ENCODE measurements around the gene ARID5A.
A peak's percentile ranks its signal among the peaks of the same experiment; 100 is the strongest.
"Not testable (repeated sequence)": the region's sequence is repeated elsewhere in the genome, so short reads cannot be mapped to it uniquely, and the experiment has no call there.

ARID5A gene

GRCh38 chr2:96552315-96553175 lies 16.0 kb downstream of the ARID5A start:
- no peak for DNase-seq (ENCODE audit: low read depth in 2 of 2)
- TF ChIP-seq CTCF (IDR thresholded peaks at IDR 0.05; ENCODE audit: low read depth, low read length) = no peak
- H3K4me3 ChIP-seq (replicated peaks in 1 of 2; ENCODE audit: low read depth in 2 of 2, low read length in 2 of 2) = no peak overlapping the region

- TF ChIP-seq CTCF (IDR thresholded peaks at IDR 0.05; ENCODE audit: low read depth, low read length) = no peak
- DNase-seq (ENCODE audit: low read depth in 2 of 2) = no peak
- H3K4me3 ChIP-seq (replicated peaks in 1 of 2; ENCODE audit: low read depth in 2 of 2, low read length in 2 of 2) = no peak overlapping the region
Measured at GRCh38 chr2:96553176-96553956, 16.8 kb downstream of the ARID5A start.

- DNase-seq (ENCODE audit: low read depth in 2 of 2); H3K4me3 ChIP-seq (replicated peaks in 1 of 2; ENCODE audit: low read depth in 2 of 2, low read length in 2 of 2): not testable (repeated sequence)
Measured at GRCh38 chr2:96553957-96554292, 17.4 kb downstream of the ARID5A start.

GRCh38 chr2:96554293-96555145 lies 18.0 kb downstream of the ARID5A start:
- no peak overlapping the region for H3K4me3 ChIP-seq (replicated peaks in 1 of 2; ENCODE audit: low read depth in 2 of 2, low read length in 2 of 2)
- TF ChIP-seq CTCF (IDR thresholded peaks at IDR 0.05; ENCODE audit: low read depth, low read length) = peak; percentile 93
- peak; percentile 62 to 75 for DNase-seq (ENCODE audit: low read depth in 2 of 2)

GRCh38 chr2:96555146-96555610 lies 18.6 kb downstream of the ARID5A start:
- DNase-seq (ENCODE audit: low read depth in 2 of 2) = no peak
- no peak for TF ChIP-seq CTCF (IDR thresholded peaks at IDR 0.05; ENCODE audit: low read depth, low read length)
- H3K4me3 ChIP-seq (replicated peaks in 1 of 2; ENCODE audit: low read depth in 2 of 2, low read length in 2 of 2) = no peak overlapping the region

GRCh38 chr2:96556441-96557330 lies 20.1 kb downstream of the ARID5A start:
- H3K4me3 ChIP-seq (replicated peaks in 1 of 2; ENCODE audit: low read depth in 2 of 2, low read length in 2 of 2) = no peak overlapping the region
- peak; percentile 42 to 88 for DNase-seq (ENCODE audit: low read depth in 2 of 2)
- TF ChIP-seq CTCF (IDR thresholded peaks at IDR 0.05; ENCODE audit: low read depth, low read length) = no peak

- DNase-seq (ENCODE audit: low read depth in 2 of 2); H3K4me3 ChIP-seq (replicated peaks in 1 of 2; ENCODE audit: low read depth in 2 of 2, low read length in 2 of 2): not testable (repeated sequence)
Measured at GRCh38 chr2:96557421-96557820, 20.9 kb downstream of the ARID5A start.

Measured in cardiac fibroblast (primary cell).